Esophagus squamous epithelium (tissue), 5 donors: ENCODE data around the gene ANGPTL2. TPM values are rescaled to one million over a fixed set of nuclear protein-coding genes. Genes with fewer than 3 reads are reported as not detected.
A peak's percentile ranks its signal among the peaks of the same experiment; 100 is the strongest.

Experiments used
- DNase-seq: peaks from one replicate; lab custom pipeline; 2025; lab: John Stamatoyannopoulos, UW
- H3K27ac ChIP-seq, 4 donors: fragments of 200-600 bp; sonication (generic); one replicate each; pipeline ENCODE4 v1.5.1; 2016 to 2019; ENCODE audit warnings: mild to moderate bottlenecking in 1 of 4
- H3K27me3 ChIP-seq, 4 donors: fragments of 200-600 bp; sonication (generic); 1 replicate in 3 of 4; 2 replicates in 1 of 4; pipeline versions ENCODE4 v1.5.1 to v1.6.0; 2017 to 2021; ENCODE audit warnings: antibody characterized with exemption in 1 of 4
- H3K36me3 ChIP-seq, 3 donors: fragments of 200-600 bp; sonication (generic); one replicate each; pipeline ENCODE4 v1.5.1; 2016 to 2019
- H3K4me1 ChIP-seq, 3 donors: fragments of 200-600 bp; sonication (generic); one replicate each; pipeline ENCODE4 v1.5.1; 2017 to 2019
- H3K4me3 ChIP-seq, 4 donors: fragments of 200-600 bp; sonication (generic); 1 replicate in 3 of 4; 2 replicates in 1 of 4; pipeline ENCODE4 v1.5.1; 2016 to 2019; ENCODE audit warnings: mild to moderate bottlenecking in 2 of 4, moderate library complexity in 1 of 4
- H3K9me3 ChIP-seq, 3 donors: fragments of 200-600 bp; sonication (generic); one replicate each; pipeline ENCODE4 v1.5.1; 2016 to 2019
- CTCF ChIP-seq, 6 experiments: fragments of 450-650 bp in 4 of 6; fragments of 200-600 bp in 2 of 6; sonication (generic) in 2 of 6; IDR thresholded peaks; one replicate each; pipeline ENCODE4 v1.5.1; 2016 to 2019; ENCODE audit warnings: antibody characterized with exemption in 6 of 6, mild to moderate bottlenecking in 4 of 6, moderate library complexity in 4 of 6
- POLR2A ChIP-seq, 4 donors: fragments of 450-650 bp; IDR thresholded peaks; one replicate each; pipeline ENCODE4 v1.6.1; 2017; ENCODE audit warnings: antibody characterized with exemption in 4 of 4, mild to moderate bottlenecking in 4 of 4, moderate library complexity in 3 of 4
- WGBS, 2 donors: methylation state at CpG; one replicate each; pipeline ENCODE4 v1.1.5; 2018; 5-methylcytosine and 5-hydroxymethylcytosine counted together
- intact Hi-C: fragments of 100-400 bp; cut with DNase I; formaldehyde crosslinking; loops from one replicate; pipeline ENCODE4 v1.15.0; 2022
- total RNA-seq, 4 donors: library from RNA; depleted of rRNA; stranded (reverse); fragments of >200 nt; gene quantifications; one replicate each; pipeline ENCODE4 v1.1.0, GENCODE V29; 2016
- donor health status: DM: yes; HTN: yes; CAD: no.

The ANGPTL2 gene
- total RNA-seq, 4 donors from 2014 or later: 2.4 to 24.6 (median 7.6) TPM

GRCh38 chr9:127093319-127094020, 29.0 kb downstream of the ANGPTL2 start:
- no peaks in the 10 kb centered on the region for H3K27me3 ChIP-seq
- intact Hi-C loops: no loop called here
- H3K4me1 ChIP-seq: peaks cover 0 to 35% (median 12%) of the 10 kb centered on the region in 3 donors
- no peaks in the 10 kb centered on the region for H3K9me3 ChIP-seq
- H3K36me3 ChIP-seq: peaks cover 0 to 48% (median 0%) of the 10 kb centered on the region in 3 donors
- DNase-seq: no peak
- TF ChIP-seq POLR2A (IDR thresholded peaks at IDR 0.05) (no peak), CTCF (IDR thresholded peaks at IDR 0.05) (no peak)
- H3K27ac ChIP-seq: no peak overlapping the region
- WGBS, 2 donors: 94 to 100% methylated on average over 1 to 10 of the region's 17 CpGs
- no peak overlapping the region for H3K4me3 ChIP-seq

DNA sequence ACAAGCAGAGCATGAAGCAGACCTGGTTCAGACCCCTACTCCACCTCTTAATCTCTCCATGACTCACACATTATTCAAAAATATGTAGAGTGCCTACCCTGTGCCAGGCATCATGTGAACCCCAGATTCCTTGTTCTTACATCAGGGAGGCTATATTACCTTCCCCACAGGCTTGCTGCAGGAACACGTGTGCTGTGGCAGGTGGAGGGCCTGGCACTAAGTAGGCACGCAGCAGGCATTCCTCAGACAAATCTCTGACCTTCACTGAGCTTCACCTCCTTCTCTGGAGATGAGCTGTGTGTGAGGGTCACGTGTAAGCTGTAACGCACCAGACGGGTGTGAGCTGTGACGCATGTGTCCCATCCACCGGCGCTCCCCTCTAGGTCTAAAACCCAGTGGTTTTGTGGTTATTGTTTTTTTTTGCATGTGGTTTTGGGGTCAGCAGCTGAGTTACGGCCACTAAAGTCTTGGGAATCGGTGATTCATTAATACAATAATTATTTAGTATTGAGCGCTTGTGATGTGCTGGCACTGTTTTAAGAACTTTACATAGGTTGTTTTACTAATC, 30.3 kb downstream of the ANGPTL2 start:
- Histone ChIP-seq H3K36me3 (peaks cover 0 to 61% (median 0%) of the 10 kb centered on the region in 3 donors), H3K4me1 (peaks cover 0 to 35% (median 12%) of the 10 kb centered on the region in 3 donors), H3K27me3 (no peaks in the 10 kb centered on the region), H3K27ac (no peak overlapping the region), H3K4me3 (no peak overlapping the region), H3K9me3 (no peaks in the 10 kb centered on the region)
- intact Hi-C loops: no loop called here
- TF ChIP-seq CTCF (IDR thresholded peaks at IDR 0.05) (no peak), POLR2A (IDR thresholded peaks at IDR 0.05) (no peak)
- WGBS, 2 donors: 79 to 89% methylated on average over 11 of the region's 11 CpGs
- DNase-seq: no peak

GRCh38 chr9:127091526-127091925, 30.9 kb downstream of the ANGPTL2 start:
- Histone ChIP-seq H3K27me3 (no peaks in the 10 kb centered on the region), H3K4me3 (no peak overlapping the region), H3K36me3 (peaks cover 0 to 63% (median 0%) of the 10 kb centered on the region in 3 donors), H3K4me1 (peaks cover 0 to 35% (median 12%) of the 10 kb centered on the region in 3 donors), H3K27ac (peak overlapping the region in 1 of 4 donors; percentile 80), H3K9me3 (no peaks in the 10 kb centered on the region)
- intact Hi-C loops: no loop called here
- 87 to 90% methylated on average over 2 to 11 of the region's 13 CpGs for WGBS, 2 donors
- TF ChIP-seq POLR2A (IDR thresholded peaks at IDR 0.05) (no peak), CTCF (IDR thresholded peaks at IDR 0.05) (no peak)
- DNase-seq: no peak

GRCh38 chr9:127090341-127090985, 32.0 kb downstream of the ANGPTL2 start:
- H3K27ac ChIP-seq: peak overlapping the region; percentile 39 to 81 (median 80)
- no peak for DNase-seq
- no peak overlapping the region for H3K4me3 ChIP-seq
- H3K4me1 ChIP-seq: peaks cover 0 to 28% (median 12%) of the 10 kb centered on the region in 3 donors
- H3K36me3 ChIP-seq: peaks cover 0 to 59% (median 0%) of the 10 kb centered on the region in 3 donors
- H3K27me3 ChIP-seq: no peaks in the 10 kb centered on the region
- WGBS, 2 donors: 58 to 73% methylated on average over 3 of the region's 6 CpGs
- no peak for TF ChIP-seq POLR2A (IDR thresholded peaks at IDR 0.05)
- no peak for TF ChIP-seq CTCF (IDR thresholded peaks at IDR 0.05)
- intact Hi-C loops: no loop called here
- no peaks in the 10 kb centered on the region for H3K9me3 ChIP-seq

DNA sequence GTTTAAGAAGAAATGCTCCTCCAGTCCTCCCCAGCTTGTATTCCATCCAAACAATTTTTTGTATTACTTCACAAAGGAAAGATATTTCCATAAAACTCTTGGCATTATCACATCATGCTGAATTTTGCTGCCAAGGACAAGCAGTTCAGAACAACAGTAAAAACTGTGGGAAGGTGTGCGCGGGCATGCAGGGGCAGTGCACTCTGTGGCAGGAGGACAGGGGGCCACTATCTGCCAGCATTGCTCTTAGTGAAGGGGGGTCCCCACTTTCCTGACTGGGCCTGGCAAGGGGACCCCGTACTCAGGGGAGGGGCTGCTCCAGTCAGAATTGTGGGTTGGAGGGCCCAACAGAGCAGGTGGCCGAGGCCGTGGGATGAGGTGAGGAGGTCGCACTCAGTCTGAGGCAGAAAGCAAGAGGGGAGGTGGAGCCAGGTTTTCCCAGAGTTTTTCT, 32.8 kb downstream of the ANGPTL2 start:
- Histone ChIP-seq H3K27ac (peak overlapping the region; percentile 39 to 81 (median 80)), H3K36me3 (peaks cover 0 to 59% (median 0%) of the 10 kb centered on the region in 3 donors), H3K4me3 (no peak overlapping the region), H3K4me1 (peaks cover 0 to 26% (median 12%) of the 10 kb centered on the region in 3 donors), H3K27me3 (no peaks in the 10 kb centered on the region), H3K9me3 (no peaks in the 10 kb centered on the region)
- intact Hi-C loops: no loop called here
- 48 to 90% methylated on average over 6 of the region's 6 CpGs for WGBS, 2 donors
- TF ChIP-seq CTCF (IDR thresholded peaks at IDR 0.05) (no peak), POLR2A (IDR thresholded peaks at IDR 0.05) (no peak)
- DNase-seq: no peak
